GM06990 (cell line): ENCODE results near the gene DNAJB14.

Experiments
- DNase-seq: peaks from one replicate; pipeline ENCODE4 v3.0.0-alpha.2; 2011; ENCODE audit not compliant: insufficient read length; ENCODE audit errors: extremely low read depth
- H3K27me3 ChIP-seq: replicated peaks from 2 replicates; pipeline ENCODE4 v1.6.0; 2011; ENCODE audit warnings: low read length; ENCODE audit not compliant: control insufficient read depth, insufficient read depth
- H3K36me3 ChIP-seq: 2 replicates; pipeline ENCODE4 v1.5.1; 2011; ENCODE audit warnings: low read length; ENCODE audit not compliant: control insufficient read depth, insufficient read depth
- H3K4me3 ChIP-seq: replicated peaks from 2 replicates; pipeline ENCODE4 v1.5.1; 2011; ENCODE audit warnings: low read depth, mild to moderate bottlenecking, control low read depth, low read length
- CTCF ChIP-seq: IDR thresholded peaks from 2 replicates; pipeline ENCODE4 v1.5.1; 2011; ENCODE audit warnings: low read length, control low read depth, mild to moderate bottlenecking, inconsistent platforms; ENCODE audit not compliant: insufficient read depth, poor library complexity, severe bottlenecking

The DNAJB14 gene

DNA sequence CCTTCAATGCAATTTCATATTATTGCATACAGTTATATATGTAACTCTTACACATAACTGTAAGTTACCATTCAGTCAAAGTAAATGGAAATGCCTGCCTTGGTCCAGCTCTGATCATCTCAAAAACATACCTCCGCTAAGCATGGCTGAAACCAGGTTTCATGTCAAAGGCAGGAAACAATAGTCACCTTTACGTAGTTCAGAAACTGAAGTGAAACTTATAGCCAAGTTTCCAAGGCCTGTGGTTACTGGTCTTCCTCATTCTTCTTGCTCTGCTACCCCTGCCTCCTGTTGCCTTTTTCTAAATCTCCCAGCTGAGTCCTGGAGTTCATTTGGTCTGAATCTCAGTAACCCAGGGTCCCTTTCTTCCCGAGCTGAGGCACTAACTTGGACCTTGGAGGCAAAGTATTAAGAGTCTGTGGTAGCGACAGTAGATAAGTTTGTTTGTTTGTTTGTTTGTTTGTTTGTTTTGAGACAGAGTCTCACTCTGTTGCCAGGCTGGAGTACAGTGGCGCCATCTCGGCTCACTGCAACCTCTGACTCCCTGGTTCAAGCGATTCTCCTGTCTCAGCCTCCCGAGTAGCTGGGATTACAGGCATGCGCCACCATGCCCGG lies 98.9 kb downstream of the DNAJB14 start:
- peak; percentile 66 for DNase-seq
- Histone ChIP-seq H3K36me3 (peaks cover 2% of the 10 kb centered on the region), H3K27me3 (no peaks in the 10 kb centered on the region), H3K4me3 (peak overlapping the region; percentile 38)
- TF ChIP-seq CTCF: no peak

DNA sequence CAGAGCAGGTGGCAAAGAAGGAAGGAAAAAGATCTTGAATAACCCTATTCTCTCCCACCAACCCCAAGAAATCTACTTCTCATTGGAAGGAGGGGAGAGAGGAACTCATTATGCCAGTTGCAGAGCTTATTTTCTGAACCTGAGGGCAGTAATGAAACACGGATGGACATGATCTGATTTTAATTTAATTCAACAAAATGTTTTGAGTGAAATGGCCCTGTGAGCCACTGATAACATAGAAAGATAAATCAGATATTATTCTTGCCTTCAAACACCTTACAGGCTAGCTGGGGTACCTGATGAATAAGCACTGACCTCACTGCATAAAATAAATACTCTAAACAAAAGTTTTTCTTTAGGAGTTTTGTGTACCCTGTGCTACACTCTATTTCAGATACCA lies 99.5 kb downstream of the DNAJB14 start:
- Histone ChIP-seq H3K27me3 (no peaks in the 10 kb centered on the region), H3K4me3 (no peak overlapping the region), H3K36me3 (peaks cover 2% of the 10 kb centered on the region)
- TF ChIP-seq CTCF: no peak
- DNase-seq: no peak
